ENCODE measurements around the gene SGTA.

SGTA gene
- long read RNA-seq, transcript SGTA-201 (12 exons, 2,330 nt) = major isoform, 545 of 598 reads
- long read RNA-seq, partial matches to known transcripts = 20 of 598 reads
- long read RNA-seq, other reads (novel, unspliced or antisense) = 33 of 598 reads

- H3K27ac ChIP-seq (replicated peaks) = peak within 1 kb of the TSS; percentile 95
- TF ChIP-seq GABPA (IDR thresholded peaks at IDR 0.05; ENCODE audit: low read depth) = peak; percentile 88
- TF ChIP-seq REST (IDR thresholded peaks at IDR 0.05; ENCODE audit: insufficient replicate concordance, low read depth) = peak; percentile 47
- TF ChIP-seq CTCF (IDR thresholded peaks at IDR 0.05; ENCODE audit: insufficient read depth, low read length) = peak; percentile 5
- peak; percentile 79 for TF ChIP-seq SPI1 (IDR thresholded peaks at IDR 0.05; ENCODE audit: borderline replicate concordance, low read depth)
- peak; percentile 48 for TF ChIP-seq POLR2AphosphoS5 (IDR thresholded peaks at IDR 0.05; ENCODE audit: low read depth)
- DNase-seq (ENCODE audit: low read depth in 1 of 2, low spot score in 1 of 2) = peak; percentile 99 to 100
- peak within 1 kb of the TSS; percentile 93 for H3K4me3 ChIP-seq (replicated peaks; ENCODE audit: insufficient read depth, low read length)
- no peaks in the 10 kb centered on the region for H3K27me3 ChIP-seq (ENCODE audit: insufficient read depth, poor library complexity, severe bottlenecking)
Measured at GRCh38 chr19:2782936-2783780, at the start of gene SGTA. SGTA (minus strand) TSS chr19:2783273; CDS start chr19:2769068, 14,205 bp downstream.

GRCh38 chr19:2827840-2828489 lies 44.9 kb upstream of the SGTA start:
- TF ChIP-seq GABPA (IDR thresholded peaks at IDR 0.05; ENCODE audit: low read depth) = no peak
- no peak for TF ChIP-seq SPI1 (IDR thresholded peaks at IDR 0.05; ENCODE audit: borderline replicate concordance, low read depth)
- TF ChIP-seq POLR2AphosphoS5 (IDR thresholded peaks at IDR 0.05; ENCODE audit: low read depth) = no peak
- TF ChIP-seq REST (IDR thresholded peaks at IDR 0.05; ENCODE audit: insufficient replicate concordance, low read depth) = no peak
- TF ChIP-seq CTCF (IDR thresholded peaks at IDR 0.05; ENCODE audit: insufficient read depth, low read length) = no peak
- no peak overlapping the region for H3K27ac ChIP-seq (replicated peaks)

GRCh38 chr19:2827022-2827421 lies 43.9 kb upstream of the SGTA start:
- DNase-seq (ENCODE audit: low read depth in 1 of 2, low spot score in 1 of 2) = no peak
- Histone ChIP-seq H3K27me3 (ENCODE audit: insufficient read depth, poor library complexity, severe bottlenecking) (no peaks in the 10 kb centered on the region), H3K27ac (replicated peaks) (no peak overlapping the region), H3K4me3 (replicated peaks; ENCODE audit: insufficient read depth, low read length) (no peak overlapping the region)
- TF ChIP-seq REST (IDR thresholded peaks at IDR 0.05; ENCODE audit: insufficient replicate concordance, low read depth) (no peak), CTCF (IDR thresholded peaks at IDR 0.05; ENCODE audit: insufficient read depth, low read length) (no peak), POLR2AphosphoS5 (IDR thresholded peaks at IDR 0.05; ENCODE audit: low read depth) (no peak), GABPA (IDR thresholded peaks at IDR 0.05; ENCODE audit: low read depth) (no peak), SPI1 (IDR thresholded peaks at IDR 0.05; ENCODE audit: borderline replicate concordance, low read depth) (no peak)

More at GRCh38 chr19:2827840-2828489, 44.9 kb upstream of the SGTA start:
- DNase-seq (ENCODE audit: low read depth in 1 of 2, low spot score in 1 of 2) = no peak
- Histone ChIP-seq H3K4me3 (replicated peaks; ENCODE audit: insufficient read depth, low read length) (no peak overlapping the region), H3K27me3 (ENCODE audit: insufficient read depth, poor library complexity, severe bottlenecking) (no peaks in the 10 kb centered on the region)
